Activated naive CD4-positive, alpha-beta T cell treated with anti-CD3 and anti-CD28 coated beads for 36 hours (primary cell): ENCODE results near the gene AFAP1. TPM values are rescaled to one million over a fixed set of nuclear protein-coding genes. Genes with fewer than 3 reads are reported as not detected.

Experiments
- CTCF ChIA-PET: fragments of 350-600 bp; sonication (Branson Sonifier 250); formaldehyde crosslinking; loops from one replicate; lab custom pipeline; 2021; ENCODE audit warnings: antibody characterized with exemption; lab: Charles Lee
- DNase-seq: peaks from one replicate; pipeline ENCODE4 v3.0.0-alpha.2; 2020
- H3K27ac Mint-ChIP-seq: one replicate; pipeline ENCODE4 v1.8.0; 2021; ENCODE audit warnings: mild to moderate bottlenecking, mixed read lengths
- H3K27me3 Mint-ChIP-seq: one replicate; pipeline ENCODE4 v1.8.0; 2021; ENCODE audit warnings: low read depth, mixed read lengths
- H3K36me3 Mint-ChIP-seq: one replicate; pipeline ENCODE4 v1.8.0; 2021; ENCODE audit warnings: low read depth, mixed read lengths
- H3K4me1 Mint-ChIP-seq: one replicate; pipeline ENCODE4 v1.8.0; 2021; ENCODE audit warnings: low read depth, mixed read lengths
- H3K4me3 Mint-ChIP-seq: one replicate; pipeline ENCODE4 v1.8.0; 2021; ENCODE audit warnings: mild to moderate bottlenecking, moderate library complexity, mixed read lengths
- H3K9me3 Mint-ChIP-seq: one replicate; pipeline ENCODE4 v1.8.0; 2021; ENCODE audit warnings: mixed read lengths
- intact Hi-C: fragments of 100-400 bp; cut with micrococcal nuclease; formaldehyde crosslinking; loops from one replicate; pipeline ENCODE4 v1.15.1; 2023
- total RNA-seq, 2 experiments: library from RNA; stranded (reverse); gene quantifications; one replicate each; pipeline ENCODE4 v1.2.3, GENCODE V29; 2021

AFAP1 gene
- total RNA-seq, 2 experiments from 2014 or later: 26.7 to 28.8 TPM

- CTCF ChIA-PET: interaction anchor here (0.6 kb wide), 2 partner anchors 109 to 1404 kb away, joined by 3 to 4 read pairs; no protein-coding TSS in a partner anchor
- H3K36me3 Mint-ChIP-seq: no peaks in the 10 kb centered on the region
- DNase-seq: no peak
- H3K9me3 Mint-ChIP-seq: no peaks in the 10 kb centered on the region
- no peaks in the 10 kb centered on the region for H3K4me1 Mint-ChIP-seq
- H3K4me3 Mint-ChIP-seq: no peak overlapping the region
- no peak overlapping the region for H3K27ac Mint-ChIP-seq
- intact Hi-C loops: no loop called here
- H3K27me3 Mint-ChIP-seq: no peaks in the 10 kb centered on the region
These were observed 204.3 kb downstream of the AFAP1 start for GRCh38 chr4:7735395-7735794.

GRCh38 chr4:7734651-7735260 lies 204.9 kb downstream of the AFAP1 start:
- no peak for DNase-seq
- Mint-ChIP-seq H3K9me3 (no peaks in the 10 kb centered on the region), H3K27ac (no peak overlapping the region), H3K27me3 (no peaks in the 10 kb centered on the region), H3K4me3 (no peak overlapping the region), H3K36me3 (no peaks in the 10 kb centered on the region), H3K4me1 (no peaks in the 10 kb centered on the region)
- CTCF ChIA-PET: interaction anchor here (0.6 kb wide), 2 partner anchors 109 to 1404 kb away, joined by 3 to 4 read pairs; no protein-coding TSS in a partner anchor
- intact Hi-C loops: no loop called here

GRCh38 chr4:7733801-7734650 lies 205.6 kb downstream of the AFAP1 start:
- CTCF ChIA-PET: no interaction called here
- intact Hi-C loops: no loop called here
- Mint-ChIP-seq H3K27me3 (no peaks in the 10 kb centered on the region), H3K4me3 (no peak overlapping the region), H3K27ac (no peak overlapping the region), H3K36me3 (no peaks in the 10 kb centered on the region), H3K4me1 (no peaks in the 10 kb centered on the region), H3K9me3 (no peaks in the 10 kb centered on the region)
- no peak for DNase-seq

- CTCF ChIA-PET: no interaction called here
- DNase-seq: no peak
- H3K36me3 Mint-ChIP-seq: no peaks in the 10 kb centered on the region
- H3K4me1 Mint-ChIP-seq: no peaks in the 10 kb centered on the region
- no peaks in the 10 kb centered on the region for H3K27me3 Mint-ChIP-seq
- H3K4me3 Mint-ChIP-seq: no peak overlapping the region
- no peaks in the 10 kb centered on the region for H3K9me3 Mint-ChIP-seq
- intact Hi-C loops: no loop called here
- no peak overlapping the region for H3K27ac Mint-ChIP-seq
These were observed 206.5 kb downstream of the AFAP1 start for GRCh38 chr4:7733201-7733600.

GRCh38 chr4:7732263-7732662 lies 207.4 kb downstream of the AFAP1 start:
- CTCF ChIA-PET: no interaction called here
- no peaks in the 10 kb centered on the region for H3K4me1 Mint-ChIP-seq

GRCh38 chr4:7731437-7731836 lies 208.2 kb downstream of the AFAP1 start:
- Mint-ChIP-seq H3K4me3 (no peak overlapping the region), H3K4me1 (no peaks in the 10 kb centered on the region), H3K27me3 (no peaks in the 10 kb centered on the region), H3K36me3 (no peaks in the 10 kb centered on the region), H3K9me3 (no peaks in the 10 kb centered on the region), H3K27ac (no peak overlapping the region)
- CTCF ChIA-PET: interaction anchor here (0.6 to 1.8 kb wide), 2 partner anchors 11 to 18 kb away, joined by 4 to 5 read pairs; no protein-coding TSS in a partner anchor
- no peak for DNase-seq
- intact Hi-C loops: no loop called here

More at GRCh38 chr4:7732263-7732662, 207.4 kb downstream of the AFAP1 start:
- Mint-ChIP-seq H3K36me3 (no peaks in the 10 kb centered on the region), H3K9me3 (no peaks in the 10 kb centered on the region), H3K4me3 (no peak overlapping the region), H3K27me3 (no peaks in the 10 kb centered on the region), H3K27ac (no peak overlapping the region)
- intact Hi-C loops: no loop called here
- no peak for DNase-seq

GRCh38 chr4:7727749-7728148 lies 211.9 kb downstream of the AFAP1 start:
- intact Hi-C loops: no loop called here
- DNase-seq: no peak
- H3K4me3 Mint-ChIP-seq: no peak overlapping the region
- no peak overlapping the region for H3K27ac Mint-ChIP-seq
- peaks cover under 1% of the 10 kb centered on the region for H3K4me1 Mint-ChIP-seq
- H3K9me3 Mint-ChIP-seq: no peaks in the 10 kb centered on the region
- no peaks in the 10 kb centered on the region for H3K27me3 Mint-ChIP-seq
- H3K36me3 Mint-ChIP-seq: no peaks in the 10 kb centered on the region
- CTCF ChIA-PET: no interaction called here

- Mint-ChIP-seq H3K4me3 (no peak overlapping the region), H3K27me3 (no peaks in the 10 kb centered on the region), H3K27ac (no peak overlapping the region), H3K4me1 (peaks cover 4% of the 10 kb centered on the region), H3K36me3 (no peaks in the 10 kb centered on the region), H3K9me3 (no peaks in the 10 kb centered on the region)
- intact Hi-C loops: no loop called here
- DNase-seq: no peak
- CTCF ChIA-PET: no interaction called here
These were observed 212.8 kb downstream of the AFAP1 start for GRCh38 chr4:7726665-7727413.

- peaks cover 4% of the 10 kb centered on the region for H3K4me1 Mint-ChIP-seq
- no peaks in the 10 kb centered on the region for H3K9me3 Mint-ChIP-seq
- no peak overlapping the region for H3K4me3 Mint-ChIP-seq
- DNase-seq: no peak
- H3K36me3 Mint-ChIP-seq: no peaks in the 10 kb centered on the region
- H3K27me3 Mint-ChIP-seq: no peaks in the 10 kb centered on the region
- intact Hi-C loops: no loop called here
- CTCF ChIA-PET: no interaction called here
- H3K27ac Mint-ChIP-seq: no peak overlapping the region
These were observed 213.7 kb downstream of the AFAP1 start for GRCh38 chr4:7725951-7726350.

GRCh38 chr4:7723625-7724024 lies 216.0 kb downstream of the AFAP1 start:
- Mint-ChIP-seq H3K27ac (no peak overlapping the region), H3K27me3 (no peaks in the 10 kb centered on the region), H3K9me3 (no peaks in the 10 kb centered on the region), H3K36me3 (no peaks in the 10 kb centered on the region), H3K4me3 (no peak overlapping the region), H3K4me1 (peaks cover 4% of the 10 kb centered on the region)
- CTCF ChIA-PET: no interaction called here
- DNase-seq: no peak
- intact Hi-C loops: no loop called here

- intact Hi-C loops: loop anchor here (1.0 kb wide), 2 partner anchors 79 to 264 kb away; no protein-coding TSS in a partner anchor
- Mint-ChIP-seq H3K4me1 (peaks cover 4% of the 10 kb centered on the region), H3K4me3 (no peak overlapping the region), H3K9me3 (no peaks in the 10 kb centered on the region), H3K27me3 (no peaks in the 10 kb centered on the region), H3K36me3 (no peaks in the 10 kb centered on the region), H3K27ac (no peak overlapping the region)
- no peak for DNase-seq
- CTCF ChIA-PET: interaction anchor here (1.2 to 1.4 kb wide), 2 partner anchors 79 to 522 kb away, joined by 3 to 8 read pairs; no protein-coding TSS in a partner anchor
These were observed 216.8 kb downstream of the AFAP1 start for GRCh38 chr4:7722766-7723387.
